GM18517 (cell line): ENCODE results near the gene POLA1.
"Not testable (repeated sequence)": the region's sequence is repeated elsewhere in the genome, so short reads cannot be mapped to it uniquely, and the experiment has no call there.

Source experiments
- ATAC-seq: cut with Tn5 transposase; IDR thresholded peaks from one replicate; pipeline ENCODE4 v1.9.1; 2021; ENCODE audit warnings: mild to moderate bottlenecking, moderate library complexity; ENCODE audit not compliant: unreplicated experiment

The POLA1 gene

GRCh38 chrX:24693453-24694202 is at the start of gene POLA1:
Gene POLA1, plus strand, starts transcription at chrX:24693918. Its CDS starts 44 bp downstream, at chrX:24693962.
- ATAC-seq, result peak; percentile 90

DNA sequence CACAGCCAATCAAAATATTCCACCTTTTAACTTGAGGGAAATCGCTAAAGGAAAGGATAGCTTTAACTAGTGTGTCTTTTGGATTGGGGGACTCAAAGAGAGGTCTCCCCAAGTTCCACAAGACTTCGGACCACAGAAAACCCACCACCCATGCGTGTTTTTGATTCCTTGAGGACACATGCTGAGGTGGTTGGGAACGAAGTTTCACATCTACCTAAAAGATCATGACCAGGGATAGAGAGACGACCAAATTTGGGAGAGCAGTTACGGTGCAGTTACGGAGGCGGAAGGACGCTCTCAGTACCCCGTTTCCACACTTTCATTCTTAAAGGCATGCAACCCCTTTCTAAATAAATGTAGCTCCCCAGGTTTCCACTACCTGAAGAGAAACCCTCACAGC is 47.7 kb upstream of the POLA1 start:
- ATAC-seq, result no peak

DNA sequence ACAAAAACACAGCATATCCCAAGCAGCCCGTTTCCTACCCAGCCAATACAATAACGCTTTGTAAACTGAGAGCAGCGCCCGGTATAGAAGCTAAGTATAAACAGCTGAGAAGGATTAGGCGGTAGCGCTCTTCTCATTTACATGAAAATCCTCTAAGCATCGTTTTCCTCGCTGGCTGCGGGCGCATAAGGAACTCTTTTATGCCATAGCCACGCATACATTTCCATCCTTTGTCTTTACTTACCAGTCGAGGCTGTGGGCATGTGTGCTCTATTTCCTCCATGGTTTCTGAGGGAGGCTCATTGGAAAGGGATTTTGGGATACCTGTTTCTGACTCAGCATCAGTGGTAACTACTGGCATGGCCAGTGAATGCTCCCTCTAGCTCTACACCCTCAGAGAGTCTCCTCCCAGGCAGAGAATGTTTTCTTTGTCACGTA is 47.0 kb upstream of the POLA1 start:
- ATAC-seq, result no peak

GRCh38 chrX:24647257-24648058 is 46.3 kb upstream of the POLA1 start, which contains the start of gene PCYT1B:
Gene PCYT1B, minus strand, starts transcription at chrX:24647347. Its CDS starts 242 bp downstream, at chrX:24647105.
- peak; percentile 59 for ATAC-seq

DNA sequence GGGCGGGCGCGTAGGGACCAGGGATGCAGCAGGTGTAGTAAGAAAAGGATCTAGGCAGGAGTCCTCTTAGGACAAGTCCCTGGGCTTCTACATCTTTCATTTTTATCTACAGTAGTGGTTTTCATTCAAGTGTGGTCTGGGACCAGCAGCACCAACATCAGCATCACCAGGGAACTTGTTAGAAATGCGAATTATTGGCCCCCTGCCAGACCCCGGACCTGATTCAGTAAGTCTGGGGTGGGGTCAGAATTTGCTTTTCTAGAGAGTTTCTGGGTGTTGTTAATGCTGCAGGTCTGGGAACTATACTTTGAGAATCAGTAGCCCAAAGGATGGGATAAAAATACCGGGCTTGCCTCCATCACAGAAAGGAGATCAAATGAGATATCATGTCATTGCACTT is 45.2 kb upstream of the POLA1 start:
- ATAC-seq, result no peak

DNA sequence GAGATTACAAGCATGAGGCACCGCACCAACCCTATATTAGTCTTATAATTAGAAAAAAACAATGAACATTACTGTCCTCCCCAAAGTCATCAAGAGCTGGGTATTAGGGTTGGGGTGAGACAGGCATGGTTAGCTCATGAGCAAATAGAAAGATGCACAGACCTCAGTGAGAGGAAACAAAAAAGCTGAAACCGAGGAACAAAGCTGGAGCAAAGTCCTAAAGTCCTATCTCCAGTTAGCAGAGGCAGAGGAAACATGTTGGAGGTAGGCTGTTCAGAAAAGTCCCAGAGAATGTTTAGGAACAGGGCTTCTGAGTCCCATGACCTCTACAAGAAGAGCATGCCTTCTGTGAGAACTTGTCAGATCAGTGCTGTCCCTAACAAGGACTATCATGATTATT is 41.9 kb upstream of the POLA1 start:
- no peak for ATAC-seq

DNA sequence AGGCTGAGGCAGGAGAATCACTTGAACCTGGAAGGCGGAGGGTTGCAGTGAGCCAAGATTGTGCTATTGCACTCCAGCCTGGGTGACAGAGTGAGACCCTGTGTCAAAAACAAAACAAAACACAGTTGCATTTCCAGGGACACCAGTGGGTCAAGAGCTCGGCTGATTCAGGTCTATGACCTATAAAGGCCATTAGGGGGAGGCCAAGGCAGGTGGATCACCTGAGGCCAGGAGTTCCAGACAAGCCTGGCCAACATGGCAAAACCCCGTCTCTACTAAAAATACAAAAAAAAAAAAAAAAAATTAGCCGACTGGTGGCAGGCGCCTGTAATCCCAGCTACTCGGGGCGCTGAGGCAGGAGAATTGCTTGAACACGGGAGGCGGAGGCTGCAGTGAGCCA is 38.0 kb upstream of the POLA1 start:
- ATAC-seq, result not testable (repeated sequence)

DNA sequence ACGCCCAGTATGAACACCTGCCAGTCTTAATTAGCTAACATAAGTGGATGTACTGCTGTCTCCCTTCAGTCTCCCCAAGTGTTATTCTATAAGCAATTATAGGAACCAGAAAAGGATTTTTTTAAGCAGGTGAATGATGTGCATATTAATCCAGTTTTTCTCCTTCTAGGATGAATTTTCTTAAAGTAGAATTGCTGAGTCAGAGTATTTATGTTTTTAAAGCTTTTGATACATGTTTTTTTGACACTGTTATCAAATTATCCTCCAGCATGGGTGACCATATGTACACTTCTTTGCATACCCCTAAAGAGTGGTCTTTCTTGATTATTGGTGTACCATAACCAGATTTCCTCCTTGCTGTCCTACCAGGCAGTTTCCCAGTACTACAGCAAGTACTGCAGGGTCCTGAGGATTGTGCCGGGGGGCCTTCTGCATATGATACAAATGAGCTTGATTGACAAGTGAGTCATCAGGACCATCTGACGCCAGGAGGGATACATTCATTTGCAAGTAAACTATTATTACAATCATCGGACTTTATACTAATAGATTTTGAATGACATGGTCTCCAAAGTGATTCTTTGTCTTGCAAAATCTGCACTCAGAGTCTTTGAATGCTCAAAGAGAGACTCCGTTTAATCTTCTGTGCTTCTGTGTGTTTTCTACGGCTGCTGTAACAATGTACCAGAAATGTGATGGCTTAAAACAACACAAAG is 35.9 kb upstream of the POLA1 start:
- no peak for ATAC-seq

DNA sequence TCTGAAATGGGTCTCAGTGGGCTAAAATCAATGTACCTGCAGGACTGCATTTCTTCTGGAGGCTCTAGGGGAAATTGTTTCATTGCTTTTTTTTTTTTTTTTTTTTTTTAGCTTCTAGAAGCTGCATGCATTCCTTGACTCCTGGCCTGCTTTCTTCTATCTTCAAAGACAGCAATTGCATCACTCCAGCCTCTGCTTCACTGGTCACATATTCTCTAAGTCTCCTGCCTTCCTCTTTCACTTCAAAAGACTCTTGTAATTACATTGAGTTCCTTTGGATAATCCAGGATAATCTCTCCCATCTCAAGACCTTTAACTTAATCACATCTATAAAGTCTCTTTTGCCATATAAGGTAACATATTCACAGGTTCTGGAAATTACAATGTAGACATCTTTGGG is 35.3 kb upstream of the POLA1 start:
- no peak for ATAC-seq

- no peak for ATAC-seq
These were observed 34.6 kb upstream of the POLA1 start for GRCh38 chrX:24659106-24659505.

- ATAC-seq, result no peak
These were observed 34.1 kb upstream of the POLA1 start for GRCh38 chrX:24659646-24660045.

DNA sequence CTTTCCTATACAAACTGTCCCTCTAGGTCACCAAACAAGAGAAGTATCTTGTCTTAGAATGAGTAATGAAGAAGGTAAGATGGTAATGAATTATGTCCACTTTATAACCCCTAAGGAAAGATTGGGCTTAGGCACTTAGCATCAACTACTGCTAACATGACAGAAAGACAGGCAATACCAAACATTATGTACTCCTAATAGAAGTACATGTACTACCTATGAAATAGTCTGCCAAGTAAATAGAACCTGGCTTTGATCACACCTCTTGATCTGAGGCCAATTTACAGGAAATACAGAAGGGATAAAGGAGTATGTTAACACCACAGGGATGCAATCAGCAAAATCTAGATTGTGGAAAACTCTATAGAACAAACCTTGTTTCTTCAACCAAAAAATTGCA is 32.4 kb upstream of the POLA1 start:
- no peak for ATAC-seq

- no peak for ATAC-seq
These were observed 31.4 kb upstream of the POLA1 start for GRCh38 chrX:24662352-24662751.

DNA sequence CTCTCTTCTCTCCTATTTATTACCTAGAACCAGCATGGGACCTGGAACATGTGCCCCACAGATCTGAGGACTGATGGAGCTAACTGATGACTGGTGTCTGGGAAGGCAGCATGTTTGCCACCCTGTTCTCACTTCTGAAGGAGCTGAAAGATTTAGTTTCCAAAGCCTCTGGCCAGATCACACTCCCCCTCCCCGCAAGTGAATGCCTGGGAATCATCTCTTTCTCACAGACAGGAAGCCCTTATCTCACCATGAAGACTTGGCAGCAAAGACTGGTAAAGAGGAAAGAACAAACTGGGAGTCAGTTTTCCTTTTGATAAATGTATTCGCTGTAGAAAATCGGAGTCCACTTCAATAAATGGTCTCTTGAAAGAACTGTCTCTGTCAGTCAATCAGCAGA is 25.6 kb upstream of the POLA1 start:
- ATAC-seq, result no peak

DNA sequence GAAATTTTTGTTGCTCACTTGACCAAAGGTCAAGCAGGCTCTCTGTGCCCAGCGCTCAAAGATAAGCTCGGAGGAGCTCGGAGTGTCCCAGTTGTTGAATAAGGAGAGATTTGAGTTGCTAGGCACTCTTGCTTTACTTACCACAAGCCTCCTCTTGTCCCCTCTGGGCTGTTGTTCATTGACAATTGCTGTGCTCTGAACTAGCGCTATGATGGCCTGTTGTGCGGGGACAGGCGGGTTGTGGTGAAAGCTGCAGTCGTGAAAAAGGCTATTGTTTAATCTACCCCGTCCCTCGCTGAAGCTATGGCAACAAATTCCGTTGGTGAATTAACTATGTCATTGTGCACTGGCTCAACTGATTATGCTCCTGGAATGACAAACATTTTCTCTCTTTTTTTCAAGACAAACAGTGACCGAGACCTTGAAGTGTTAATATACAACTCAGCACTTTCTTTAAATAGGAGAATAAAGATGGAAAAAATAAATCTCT is 21.0 kb upstream of the POLA1 start:
- ATAC-seq, result no peak

DNA sequence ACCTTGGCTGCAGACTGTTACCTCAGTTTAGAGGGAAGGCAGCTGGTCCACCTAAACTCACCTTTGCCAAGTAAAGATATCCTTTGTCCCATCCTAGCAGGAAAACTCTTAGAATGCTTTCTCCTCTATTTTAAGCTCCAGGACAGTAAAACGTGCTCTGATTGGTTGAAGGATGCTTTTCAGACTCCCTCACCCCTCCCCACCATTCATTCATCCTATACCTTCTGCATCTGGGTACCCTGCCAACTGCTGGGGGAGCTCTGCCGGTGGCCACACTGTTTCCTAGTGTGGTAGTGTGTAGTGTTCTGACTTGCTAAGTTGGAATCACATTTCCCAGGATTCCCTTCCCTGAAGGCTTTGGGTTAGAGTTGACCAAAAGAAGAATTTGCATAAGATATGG is 20.3 kb upstream of the POLA1 start:
- ATAC-seq, result no peak

- peak; percentile 59 for ATAC-seq
These were observed 17.2 kb upstream of the POLA1 start for GRCh38 chrX:24676403-24677024.

- ATAC-seq, result no peak
These were observed 10.8 kb upstream of the POLA1 start for GRCh38 chrX:24682739-24683432.

DNA sequence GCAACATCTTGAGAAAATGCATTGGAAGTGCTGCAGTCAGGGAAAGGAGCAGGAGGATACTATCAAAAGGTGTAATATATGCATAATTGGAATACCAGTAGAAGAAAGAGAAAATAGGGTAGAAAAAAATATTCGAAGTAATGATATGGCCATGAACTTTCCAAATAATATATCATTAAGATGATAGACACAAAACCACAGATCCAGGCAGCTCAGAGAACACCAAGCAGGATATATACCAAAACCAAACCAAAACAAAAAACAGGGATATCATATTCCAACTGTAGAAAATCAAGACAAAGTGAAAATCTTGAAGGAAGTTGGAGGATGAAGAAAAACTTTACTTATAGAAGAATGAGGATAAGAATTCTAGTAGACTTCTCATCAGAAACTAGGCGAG is 9.7 kb upstream of the POLA1 start:
- no peak for ATAC-seq

- ATAC-seq, result no peak
These were observed 1.4 kb upstream of the POLA1 start for GRCh38 chrX:24692305-24692704.
